ENCODE results near the gene PKNOX2.

PKNOX2 gene

GRCh38 chr11:125262194-125262829 lies 97.8 kb downstream of the PKNOX2 start:
- no peak for TF ChIP-seq CTCF (IDR thresholded peaks at IDR 0.05; ENCODE audit: extremely low read depth, missing control alignments)
- no peak for DNase-seq (ENCODE audit: low spot score)

GRCh38 chr11:125262830-125263218 lies 98.3 kb downstream of the PKNOX2 start:
- no peak for TF ChIP-seq CTCF (IDR thresholded peaks at IDR 0.05; ENCODE audit: extremely low read depth, missing control alignments)
- DNase-seq (ENCODE audit: low spot score) = no peak

- no peak for DNase-seq (ENCODE audit: low spot score)
- TF ChIP-seq CTCF (IDR thresholded peaks at IDR 0.05; ENCODE audit: extremely low read depth, missing control alignments) = no peak
Observed at GRCh38 chr11:125263268-125263790, 98.8 kb downstream of the PKNOX2 start.

GRCh38 chr11:125264100-125265022 lies 99.8 kb downstream of the PKNOX2 start:
- no peak for TF ChIP-seq CTCF (IDR thresholded peaks at IDR 0.05; ENCODE audit: extremely low read depth, missing control alignments)
- no peak for DNase-seq (ENCODE audit: low spot score)

- no peak for DNase-seq (ENCODE audit: low spot score)
- TF ChIP-seq CTCF (IDR thresholded peaks at IDR 0.05; ENCODE audit: extremely low read depth, missing control alignments) = no peak
Observed at GRCh38 chr11:125267548-125267947, 103.0 kb downstream of the PKNOX2 start.

- DNase-seq (ENCODE audit: low spot score) = no peak
- no peak for TF ChIP-seq CTCF (IDR thresholded peaks at IDR 0.05; ENCODE audit: extremely low read depth, missing control alignments)
Observed at GRCh38 chr11:125268611-125269010, 104.1 kb downstream of the PKNOX2 start.

- no peak for TF ChIP-seq CTCF (IDR thresholded peaks at IDR 0.05; ENCODE audit: extremely low read depth, missing control alignments)
- DNase-seq (ENCODE audit: low spot score) = no peak
Observed at GRCh38 chr11:125270106-125270505, 105.6 kb downstream of the PKNOX2 start.

All from GM20000 (cell line).